Tibial nerve (tissue), 4 donors: ENCODE results near the gene CIZ1. TPM values are rescaled to one million over a fixed set of nuclear protein-coding genes. Genes with fewer than 3 reads are reported as not detected.
A peak's percentile ranks its signal among the peaks of the same experiment; 100 is the strongest.

Experiments used
- DNase-seq, 2 donors: peaks; one replicate each; pipeline ENCODE4 v3.0.0-alpha.2; 2019; ENCODE audit warnings: low spot score in 2 of 2
- H3K27ac ChIP-seq, 4 donors: fragments of 200-600 bp; sonication (generic) in 3 of 4; one replicate each; pipeline ENCODE4 v1.5.1; 2017 to 2019; ENCODE audit warnings: mild to moderate bottlenecking in 1 of 4
- H3K27me3 ChIP-seq, 2 donors: fragments of 200-600 bp; sonication (generic) in 1 of 2; one replicate each; pipeline versions ENCODE4 v1.5.1 to v1.6.0; 2017 to 2019
- H3K36me3 ChIP-seq, 3 donors: fragments of 200-600 bp; sonication (generic); one replicate each; pipeline ENCODE4 v1.5.1; 2018 to 2019
- H3K4me1 ChIP-seq, 4 donors: fragments of 200-600 bp; sonication (generic) in 3 of 4; one replicate each; pipeline ENCODE4 v1.5.1; 2017 to 2019
- H3K4me3 ChIP-seq, 4 donors: fragments of 200-600 bp; sonication (generic) in 3 of 4; one replicate each; pipeline ENCODE4 v1.5.1; 2017 to 2019; ENCODE audit warnings: mild to moderate bottlenecking in 1 of 4, moderate library complexity in 1 of 4
- H3K9me3 ChIP-seq, 4 donors: fragments of 200-600 bp; sonication (generic) in 3 of 4; one replicate each; pipeline ENCODE4 v1.5.1; 2017 to 2019
- CTCF ChIP-seq, 5 experiments: fragments of 200-600 bp in 3 of 5; fragments of 450-650 bp in 2 of 5; sonication (generic) in 3 of 5; IDR thresholded peaks; one replicate each; pipeline ENCODE4 v1.5.1; 2016 to 2019; ENCODE audit warnings: antibody characterized with exemption in 5 of 5, mild to moderate bottlenecking in 3 of 5, moderate library complexity in 2 of 5
- EP300 ChIP-seq, 2 donors: sonication (generic); formaldehyde crosslinking; IDR thresholded peaks; one replicate each; pipeline ENCODE4 v1.6.1; 2017; ENCODE audit warnings: antibody characterized with exemption in 2 of 2, mild to moderate bottlenecking in 1 of 2
- POLR2A ChIP-seq, 2 donors: fragments of 450-650 bp; IDR thresholded peaks; one replicate each; pipeline ENCODE4 v1.6.1; 2017; ENCODE audit warnings: antibody characterized with exemption in 2 of 2, mild to moderate bottlenecking in 2 of 2, moderate library complexity in 2 of 2
- WGBS, 2 donors: methylation state at CpG; one replicate each; pipeline ENCODE4 v1.1.5; 2018; 5-methylcytosine and 5-hydroxymethylcytosine counted together
- total RNA-seq, 4 donors: library from RNA; depleted of rRNA; stranded (reverse); fragments of >200 nt; gene quantifications; one replicate each; pipeline ENCODE4 v1.1.0, GENCODE V29; 2016

Gene CIZ1
- total RNA-seq, 4 donors from 2014 or later: 59.4 to 99.3 (median 71.4) TPM

- Histone ChIP-seq H3K4me3 (no peak overlapping the region), H3K36me3 (peaks cover 2 to 56% (median 19%) of the 10 kb centered on the region in 3 donors), H3K9me3 (no peaks in the 10 kb centered on the region), H3K27me3 (no peaks in the 10 kb centered on the region), H3K27ac (peak overlapping the region in 1 of 4 donors; percentile 15), H3K4me1 (peaks cover 0 to 28% (median 5%) of the 10 kb centered on the region in 4 donors)
- WGBS, 2 donors: 60 to 62% methylated on average over 10 of the region's 10 CpGs
- TF ChIP-seq POLR2A (IDR thresholded peaks at IDR 0.05) (no peak), EP300 (IDR thresholded peaks at IDR 0.05) (no peak), CTCF (IDR thresholded peaks at IDR 0.05) (no peak)
- no peak for DNase-seq
Measured at GRCh38 chr9:128162215-128163026, 29.0 kb downstream of the CIZ1 start.

DNA sequence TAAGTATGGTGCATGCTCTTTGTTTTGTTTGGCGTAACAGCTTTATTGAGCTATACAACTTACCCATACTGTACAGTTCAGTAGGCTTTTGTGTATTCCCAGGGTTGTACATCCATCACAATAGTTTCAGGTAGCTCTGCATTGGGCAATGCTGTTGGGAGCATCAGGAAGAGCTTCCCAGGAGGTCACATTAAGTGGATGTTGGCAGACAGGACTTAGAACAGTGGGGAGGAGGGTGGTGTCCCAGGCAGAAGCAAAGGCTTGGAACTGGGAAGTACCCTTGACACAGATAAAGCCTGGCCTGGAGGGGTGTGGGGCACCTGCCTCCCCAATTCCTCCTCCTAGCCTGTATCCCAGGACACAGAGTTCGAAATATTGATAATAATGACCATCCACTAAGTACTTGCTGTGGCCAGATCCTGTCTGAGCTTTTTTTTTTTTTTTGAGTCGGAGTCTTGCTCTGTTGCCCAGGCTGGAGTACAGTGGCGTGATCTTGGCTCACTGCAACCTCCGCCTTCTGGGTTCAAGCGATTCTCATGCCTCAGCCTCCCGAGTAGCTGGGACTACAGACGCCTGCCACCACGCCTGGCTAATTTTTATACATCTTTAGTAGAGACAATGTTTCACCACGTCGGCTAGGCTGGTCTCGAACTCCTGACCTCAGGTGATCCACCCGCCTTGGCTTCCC, 30.0 kb downstream of the CIZ1 start:
- Histone ChIP-seq H3K4me3 (no peak overlapping the region), H3K27ac (no peak overlapping the region), H3K4me1 (peaks cover 0 to 28% (median 5%) of the 10 kb centered on the region in 4 donors), H3K36me3 (peaks cover 2 to 45% (median 9%) of the 10 kb centered on the region in 3 donors), H3K27me3 (no peaks in the 10 kb centered on the region), H3K9me3 (no peaks in the 10 kb centered on the region)
- DNase-seq: no peak
- TF ChIP-seq CTCF (IDR thresholded peaks at IDR 0.05) (no peak), EP300 (IDR thresholded peaks at IDR 0.05) (no peak), POLR2A (IDR thresholded peaks at IDR 0.05) (no peak)
- 90% methylated on average over 13 of the region's 13 CpGs for WGBS, 2 donors

DNA sequence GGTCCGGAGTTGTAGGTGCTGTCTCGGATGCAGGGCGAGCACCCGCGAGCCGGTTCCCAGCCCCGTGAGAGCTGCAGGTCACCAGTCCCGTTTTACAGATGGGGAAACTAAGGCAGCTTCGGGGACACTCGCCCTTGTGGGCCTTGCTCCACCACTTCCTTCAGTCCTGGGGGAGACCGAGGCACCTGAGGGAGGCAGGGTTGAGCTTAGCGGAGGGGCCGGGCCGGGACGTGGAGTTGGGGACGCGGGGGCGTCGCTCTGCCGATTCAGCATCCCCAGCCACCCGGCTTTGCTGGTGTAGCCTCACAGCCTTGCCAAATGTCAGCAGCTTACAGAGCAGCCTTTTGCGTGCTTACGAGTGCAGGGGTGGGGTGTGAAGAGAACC, 30.8 kb downstream of the CIZ1 start:
- H3K4me1 ChIP-seq: peaks cover 0 to 28% (median 5%) of the 10 kb centered on the region in 4 donors
- TF ChIP-seq EP300 (IDR thresholded peaks at IDR 0.05) (no peak), POLR2A (IDR thresholded peaks at IDR 0.05) (no peak), CTCF (IDR thresholded peaks at IDR 0.05) (no peak)
- peak overlapping the region; percentile 57 to 86 (median 77) for H3K4me3 ChIP-seq
- peak overlapping the region in 3 of 4 donors; percentile 77 to 87 (median 79) for H3K27ac ChIP-seq
- H3K27me3 ChIP-seq: no peaks in the 10 kb centered on the region
- no peaks in the 10 kb centered on the region for H3K9me3 ChIP-seq
- WGBS, 2 donors: 0 to 1% methylated on average over 16 to 22 of the region's 23 CpGs
- H3K36me3 ChIP-seq: peaks cover under 1 to 37% (median 9%) of the 10 kb centered on the region in 3 donors
- DNase-seq: no peak

DNA sequence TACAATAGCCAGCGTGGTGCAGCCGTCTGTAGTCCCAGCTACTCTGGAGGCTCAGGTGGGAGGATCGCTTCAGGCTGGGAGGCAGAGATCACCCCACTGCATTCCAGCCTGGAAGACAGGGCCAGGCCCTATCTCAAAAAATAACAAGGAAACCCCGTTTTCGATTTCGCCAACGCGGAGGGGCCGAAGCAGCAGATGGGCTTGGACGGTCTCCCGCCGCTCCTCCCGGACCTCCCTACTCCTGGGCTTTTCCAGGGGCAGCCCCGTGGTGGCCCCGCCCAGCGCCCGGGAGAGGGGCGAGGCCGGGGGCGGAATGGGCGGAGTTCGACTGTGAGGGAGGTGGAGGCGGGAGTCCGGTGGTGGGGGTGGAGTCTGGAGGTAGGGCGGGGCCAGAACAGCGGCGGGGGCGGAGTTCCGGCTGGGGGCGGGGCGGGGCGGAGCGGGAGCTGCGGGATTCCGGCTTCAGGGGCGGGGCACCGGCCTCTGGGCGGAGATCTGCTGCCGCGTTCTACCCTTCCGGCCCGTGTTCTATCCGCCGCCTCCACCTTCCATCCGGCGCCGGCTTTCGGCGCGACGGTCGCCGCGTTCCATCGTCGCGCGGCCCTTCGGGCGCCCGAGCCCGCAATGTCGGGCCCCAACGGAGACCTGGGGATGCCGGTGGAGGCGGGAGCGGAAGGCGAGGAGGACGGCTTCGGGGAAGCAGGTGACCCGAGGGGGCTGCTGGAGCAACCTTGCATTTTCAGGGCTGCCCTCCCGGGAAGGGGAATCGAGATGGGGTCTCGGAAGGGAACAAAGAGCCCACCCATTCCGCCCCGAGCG, 31.4 kb downstream of the CIZ1 start, which contains the start of gene BBLN:
Gene BBLN (plus strand): TSS at position 482 of the 819 bp plus-strand sequence. CDS start 143 bp downstream, at position 625.
- Histone ChIP-seq H3K27me3 (no peaks in the 10 kb centered on the region), H3K4me3 (peak within 1 kb of the TSS; percentile 57 to 86 (median 77)), H3K9me3 (no peaks in the 10 kb centered on the region), H3K27ac (peak within 1 kb of the TSS; percentile 38 to 90 (median 82)), H3K4me1 (peaks cover 0 to 28% (median 5%) of the 10 kb centered on the region in 4 donors), H3K36me3 (peaks cover 0 to 31% (median 9%) of the 10 kb centered on the region in 3 donors)
- no peak for TF ChIP-seq CTCF (IDR thresholded peaks at IDR 0.05)
- peak in 1 of 2 donors; percentile 62 for TF ChIP-seq EP300 (IDR thresholded peaks at IDR 0.05)
- TF ChIP-seq POLR2A (IDR thresholded peaks at IDR 0.05): peak in 1 of 2 donors; percentile 44
- DNase-seq: peak; percentile 90 to 91
- WGBS, 2 donors: 1% methylated on average over 36 to 68 of the region's 77 CpGs
